GM19043 (cell line): ENCODE data around the gene ETV6.
A peak's percentile ranks its signal among the peaks of the same experiment; 100 is the strongest.

Source experiments
- ATAC-seq: cut with Tn5 transposase; IDR thresholded peaks from one replicate; pipeline ENCODE4 v1.9.1; 2021; ENCODE audit warnings: low read depth; ENCODE audit not compliant: unreplicated experiment

The ETV6 gene

DNA sequence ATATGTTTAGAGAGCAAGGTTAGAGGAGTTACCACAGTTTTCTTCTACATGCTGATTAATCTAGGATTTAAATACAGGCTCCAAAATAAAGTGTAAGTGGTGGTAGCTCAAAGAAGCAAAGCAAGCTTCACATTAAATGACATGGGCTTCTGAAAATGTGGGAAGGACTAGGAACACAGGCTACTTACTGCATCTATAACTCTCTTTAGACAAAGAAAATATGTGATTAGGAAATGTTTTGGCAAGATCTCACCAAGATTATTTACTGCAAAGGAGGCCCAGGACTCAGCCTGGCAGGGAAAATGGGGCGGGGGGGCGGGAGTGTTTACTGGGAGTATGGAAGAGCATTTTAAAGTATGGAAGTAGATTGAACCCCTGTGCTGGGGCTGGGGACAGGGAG, 39.4 kb downstream of the ETV6 start:
- ATAC-seq = no peak

DNA sequence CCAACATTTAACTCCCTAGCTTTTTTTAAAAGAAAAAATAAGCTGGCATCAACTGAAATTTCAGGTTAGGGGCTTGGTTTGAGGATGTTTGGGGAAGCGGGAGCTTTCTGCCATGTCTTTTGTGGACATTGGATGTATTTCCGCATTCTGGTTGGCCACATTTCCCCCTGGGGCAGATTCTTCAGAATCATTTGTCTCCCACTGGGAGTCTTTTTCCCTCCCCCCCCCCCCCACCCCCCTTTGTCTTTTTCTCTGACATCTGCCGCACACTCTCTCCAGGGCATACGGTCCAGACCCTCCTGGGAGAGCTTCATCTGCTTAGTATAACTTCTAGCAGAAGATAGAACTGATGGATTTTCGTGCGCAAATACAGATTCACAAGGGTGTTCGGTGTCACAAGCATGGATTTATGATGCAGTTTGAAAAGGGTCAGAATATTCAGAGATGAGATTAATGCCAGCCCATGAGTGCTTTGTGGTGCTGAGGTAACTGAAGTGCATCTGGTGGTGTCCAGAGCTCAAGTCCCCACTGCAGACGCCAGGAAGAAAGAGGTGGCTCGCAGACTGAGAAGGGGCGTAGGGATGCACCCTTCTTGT, 40.2 kb downstream of the ETV6 start:
- no peak for ATAC-seq

- ATAC-seq = no peak
Measured at GRCh38 chr12:11693067-11693466, 43.6 kb downstream of the ETV6 start.

DNA sequence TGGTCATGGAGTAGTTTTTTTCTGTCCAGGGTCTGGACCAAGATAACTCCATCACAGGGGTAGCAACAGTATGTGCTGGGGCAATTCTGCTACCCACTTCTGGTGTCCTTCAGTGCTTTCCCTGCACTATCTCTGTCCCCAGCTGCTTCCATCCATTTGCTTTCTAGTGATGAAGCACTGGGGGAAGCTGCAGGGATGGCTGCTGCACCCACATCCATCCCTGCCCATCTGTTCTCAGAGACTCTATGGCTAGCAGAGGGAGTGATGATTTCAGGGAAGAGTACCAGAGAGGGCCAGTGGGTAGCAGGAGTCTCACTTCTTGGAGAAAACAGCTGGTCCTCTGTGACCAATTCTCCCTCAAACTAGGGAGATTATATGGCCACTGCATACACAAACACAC, 44.1 kb downstream of the ETV6 start:
- no peak for ATAC-seq

GRCh38 chr12:11694528-11694927, 45.1 kb downstream of the ETV6 start:
- ATAC-seq = no peak

DNA sequence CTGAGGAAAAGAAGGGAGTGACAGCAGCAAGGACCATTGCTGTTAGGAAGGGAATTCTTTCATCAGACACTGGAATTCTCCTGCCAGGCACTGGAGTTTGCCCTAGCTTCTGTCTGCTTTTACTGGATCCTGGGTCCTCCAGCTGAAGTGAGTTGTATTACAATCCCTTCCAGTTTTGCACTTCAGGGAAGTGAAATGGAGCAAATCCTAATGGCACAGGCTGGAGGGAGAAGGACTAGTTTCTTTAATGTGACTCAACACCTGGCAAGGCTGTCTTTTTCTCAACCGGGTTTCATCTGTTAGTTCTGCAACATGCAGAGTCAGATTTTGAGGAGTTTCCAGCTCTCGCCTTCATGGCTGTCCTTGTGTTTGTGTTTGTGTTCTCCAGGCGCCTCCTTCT, 45.8 kb downstream of the ETV6 start:
- ATAC-seq = no peak

GRCh38 chr12:11696084-11696483, 46.6 kb downstream of the ETV6 start:
- no peak for ATAC-seq

DNA sequence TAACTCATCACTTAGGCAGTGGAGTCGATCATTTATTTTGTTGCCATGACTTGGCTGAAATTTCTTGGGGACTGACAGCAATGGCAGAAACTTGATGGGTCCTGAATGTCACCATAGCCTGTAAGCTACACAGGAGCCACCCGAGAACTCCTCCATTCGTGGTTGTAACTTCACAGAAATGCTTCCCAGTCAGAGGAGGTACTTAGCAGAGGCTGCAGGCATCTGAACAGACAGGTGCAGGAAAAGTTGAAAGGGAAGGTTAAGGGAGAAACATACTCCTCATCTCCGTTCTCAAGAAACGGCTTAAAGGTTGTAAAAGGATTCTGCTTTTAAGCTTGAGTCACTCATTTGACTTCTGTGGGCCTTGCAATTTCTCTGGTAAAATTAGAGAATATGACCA, 47.7 kb downstream of the ETV6 start:
- no peak for ATAC-seq

DNA sequence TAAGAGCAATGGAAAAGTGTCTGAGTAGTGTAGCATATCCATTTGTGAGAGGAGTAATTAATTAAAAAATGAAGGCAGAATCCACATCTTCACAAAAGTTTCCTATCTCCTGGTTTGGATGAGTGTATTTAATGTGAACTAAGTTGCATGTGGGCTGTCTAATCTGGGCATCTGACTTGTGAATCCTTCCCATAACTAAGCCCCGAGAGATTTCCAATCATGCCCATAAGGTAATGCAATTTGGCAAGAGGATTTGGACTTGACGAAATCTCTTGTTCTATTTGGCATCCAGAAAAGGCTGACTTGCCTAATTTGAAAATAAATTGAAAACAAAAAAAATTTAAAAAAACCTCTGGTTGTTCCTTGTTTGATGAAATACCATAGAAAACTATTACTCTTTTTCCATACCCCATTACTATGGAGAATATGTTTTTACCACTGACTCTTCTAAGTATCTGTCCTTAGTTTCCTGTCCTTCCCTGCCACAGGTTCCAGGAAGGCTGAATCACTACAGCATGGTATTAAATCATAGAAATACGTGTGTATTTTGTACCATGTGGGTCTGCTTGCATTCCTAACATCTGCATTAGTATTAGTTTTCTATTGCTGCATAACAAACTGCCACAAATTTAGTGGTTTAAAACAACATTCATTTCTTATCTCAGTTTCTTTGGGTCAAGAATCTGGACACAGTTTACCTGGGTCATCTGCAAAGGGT, 48.4 kb downstream of the ETV6 start:
- no peak for ATAC-seq

DNA sequence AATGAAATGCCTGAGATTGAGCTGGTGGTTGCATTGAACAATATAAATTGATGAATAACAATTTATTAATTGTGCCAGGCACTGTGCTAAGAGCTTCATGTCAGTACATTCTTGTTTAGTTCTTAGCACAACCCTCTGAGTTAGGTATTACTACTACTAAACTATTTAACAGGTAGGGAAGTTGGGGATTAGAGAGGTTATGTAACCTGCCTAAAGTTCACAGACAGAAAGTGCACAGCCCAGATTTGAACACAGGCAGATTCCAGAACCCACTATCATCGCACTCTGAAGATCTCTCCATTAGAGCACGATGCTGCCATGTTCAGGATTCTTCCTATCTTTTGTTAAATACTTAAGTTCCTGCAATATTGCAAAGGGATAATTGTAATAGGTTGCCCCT, 49.3 kb downstream of the ETV6 start:
- no peak for ATAC-seq

- no peak for ATAC-seq
Measured at GRCh38 chr12:11701433-11701832, 52.0 kb downstream of the ETV6 start.

DNA sequence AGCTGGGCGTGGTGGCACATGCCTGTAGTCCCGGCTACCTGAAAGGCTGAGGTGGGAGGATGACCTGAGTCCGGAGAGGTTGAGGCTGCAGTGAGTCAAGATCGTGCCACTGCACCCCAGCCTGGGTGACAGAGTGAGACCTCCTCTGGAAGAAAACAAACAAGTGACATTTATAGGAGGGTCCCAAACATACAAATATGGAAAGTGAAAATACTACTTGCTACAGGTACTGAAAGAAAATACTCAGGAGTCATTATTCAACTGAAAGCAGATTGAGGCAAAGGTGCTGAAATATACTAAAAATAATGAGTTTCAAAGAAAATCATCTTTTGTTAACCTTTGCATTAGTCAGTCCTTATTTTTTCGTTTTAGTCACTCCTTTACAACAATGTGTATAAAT, 53.5 kb downstream of the ETV6 start:
- peak; percentile 71 for ATAC-seq

DNA sequence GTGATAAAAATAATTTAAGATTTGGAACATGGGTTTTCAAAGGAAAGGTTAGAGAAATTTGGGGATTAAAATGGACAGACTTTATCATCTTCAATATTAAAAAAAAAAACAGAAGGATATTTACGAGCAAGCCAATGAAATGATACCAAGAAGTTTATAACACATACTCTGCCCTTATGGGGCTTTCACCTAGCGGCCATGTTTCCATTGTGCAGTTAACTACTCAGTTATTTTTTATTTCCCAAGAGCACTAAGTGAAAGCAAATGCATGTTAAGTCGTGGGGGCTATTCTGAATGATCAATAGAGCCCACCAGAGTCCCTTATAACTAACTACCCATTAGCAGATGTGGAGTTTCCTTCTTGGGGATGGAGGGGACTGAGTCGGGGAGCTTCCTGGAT, 53.9 kb downstream of the ETV6 start:
- peak; percentile 29 for ATAC-seq

DNA sequence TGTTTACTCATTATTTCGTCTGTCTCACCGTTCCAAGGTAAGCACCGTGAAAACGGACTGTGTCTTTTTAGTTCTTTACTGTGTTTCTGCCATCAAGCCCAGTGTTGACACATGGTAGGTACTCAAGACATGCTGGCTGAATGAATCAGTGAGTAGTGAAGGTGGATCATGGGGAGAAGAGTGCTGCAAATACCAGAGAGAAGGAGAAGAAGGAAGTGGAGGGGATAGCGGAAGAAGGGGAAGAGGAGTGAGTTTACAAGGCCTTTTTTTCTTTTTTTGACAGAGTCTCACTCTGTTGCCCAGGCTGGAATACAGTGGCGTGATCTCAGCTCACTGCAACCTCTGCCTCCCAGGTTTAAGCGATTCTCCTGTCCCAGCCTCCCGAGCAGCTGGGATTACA, 54.6 kb downstream of the ETV6 start:
- ATAC-seq = no peak

DNA sequence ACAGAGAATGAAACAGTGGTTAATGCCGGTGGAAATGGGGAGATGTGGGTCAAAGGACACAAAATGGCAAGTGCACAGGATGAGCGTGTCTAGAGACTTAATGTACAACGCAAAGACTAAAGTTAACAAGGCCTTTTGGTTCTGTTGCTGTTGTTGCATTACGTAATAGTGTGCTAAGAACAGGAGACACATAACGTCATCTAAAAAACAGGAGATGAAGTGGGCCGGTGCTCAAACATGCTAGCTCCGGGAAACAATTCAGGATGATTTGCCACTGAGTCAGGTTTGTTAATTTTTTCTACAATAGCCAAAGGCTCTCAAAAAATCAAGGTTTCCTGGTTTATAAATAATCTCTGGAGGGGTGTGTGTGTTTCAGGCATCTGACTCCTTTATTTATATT, 55.5 kb downstream of the ETV6 start:
- no peak for ATAC-seq

GRCh38 chr12:11706509-11707379, 57.3 kb downstream of the ETV6 start:
- no peak for ATAC-seq

GRCh38 chr12:11707535-11707934, 58.1 kb downstream of the ETV6 start:
- no peak for ATAC-seq

DNA sequence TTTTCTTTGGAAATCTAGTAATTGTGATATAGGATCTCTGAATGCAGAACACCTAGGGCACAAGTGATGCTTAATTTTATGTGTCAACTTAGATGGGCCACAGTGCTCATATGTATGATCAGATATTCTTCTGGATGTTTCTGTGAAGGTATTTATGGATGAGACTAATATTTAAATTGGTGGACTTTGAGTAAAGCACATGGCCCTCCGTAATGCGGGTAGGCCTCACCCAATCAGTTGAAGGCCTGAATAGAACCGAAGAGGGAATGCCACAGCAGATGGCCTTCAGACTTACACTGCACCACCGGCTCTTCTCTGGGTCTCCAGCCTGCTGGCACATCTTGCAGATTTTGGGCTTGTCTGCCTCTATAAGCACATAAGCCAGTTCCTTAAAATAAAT, 60.0 kb downstream of the ETV6 start:
- ATAC-seq = no peak

GRCh38 chr12:11710431-11710830, 61.0 kb downstream of the ETV6 start:
- no peak for ATAC-seq

DNA sequence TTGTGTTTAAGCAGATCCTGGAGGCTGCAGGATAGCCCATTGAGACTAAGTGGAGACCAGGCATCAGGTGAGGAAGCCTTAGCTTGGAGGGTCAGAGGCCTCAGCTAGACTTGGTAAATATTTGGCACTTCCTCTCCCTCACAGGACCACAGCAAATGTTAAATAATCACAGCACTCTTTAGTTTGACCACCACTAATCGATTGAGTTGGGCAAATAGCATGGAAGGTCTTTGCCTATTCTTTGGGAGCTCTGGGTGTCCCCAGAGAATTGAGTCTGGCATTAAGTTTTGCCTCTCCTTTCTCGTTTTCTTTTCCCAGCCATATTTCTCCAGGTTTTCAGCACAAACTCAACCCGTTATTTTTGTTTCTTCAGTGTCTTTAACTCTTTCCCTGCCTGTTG, 61.4 kb downstream of the ETV6 start:
- ATAC-seq = no peak

GRCh38 chr12:11711651-11712327, 62.3 kb downstream of the ETV6 start:
- no peak for ATAC-seq
